GM13977 (cell line): Measurements from ENCODE around the gene B4GALNT1.
"Not testable (repeated sequence)": the region's sequence is repeated elsewhere in the genome, so short reads cannot be mapped to it uniquely, and the experiment has no call there.

ENCODE experiments used
- DNase-seq: peaks from one replicate; pipeline ENCODE4 v3.0.0; 2012; ENCODE audit warnings: low spot score
- CTCF ChIP-seq: IDR thresholded peaks from 2 replicates; pipeline ENCODE4 v1.5.1; 2012; ENCODE audit warnings: mild to moderate bottlenecking, control low read depth; ENCODE audit not compliant: insufficient read depth; ENCODE audit errors: extremely low read depth, missing control alignments
- in situ Hi-C: fragments of 300-500 bp; cut with MboI; formaldehyde crosslinking; loops from one replicate; pipeline ENCODE4 v1.12.0; 2022; ENCODE audit warnings: low sequenced_read_pairs, low pct_unique_long_range_greater_than_20kb, mixed read lengths, inconsistent platforms; ENCODE audit not compliant: unreplicated experiment

The B4GALNT1 gene

GRCh38 chr12:57661376-57661775, 28.4 kb upstream of the B4GALNT1 start:
- TF ChIP-seq CTCF: no peak
- in situ Hi-C loops: no loop called here
- no peak for DNase-seq

- no peak for DNase-seq
- in situ Hi-C loops: no loop called here
- no peak for TF ChIP-seq CTCF
Measured at GRCh38 chr12:57658890-57659289, 25.9 kb upstream of the B4GALNT1 start.

GRCh38 chr12:57657744-57658143, 24.7 kb upstream of the B4GALNT1 start:
- DNase-seq: no peak
- no peak for TF ChIP-seq CTCF
- in situ Hi-C loops: no loop called here

GRCh38 chr12:57656408-57656807, 23.4 kb upstream of the B4GALNT1 start:
- in situ Hi-C loops: not testable (repeated sequence)

GRCh38 chr12:57655541-57656240, 22.7 kb upstream of the B4GALNT1 start:
- in situ Hi-C loops: no loop called here

More at GRCh38 chr12:57656408-57656807, 23.4 kb upstream of the B4GALNT1 start:
- not testable (repeated sequence) for DNase-seq

GRCh38 chr12:57654042-57654441, 21.0 kb upstream of the B4GALNT1 start:
- in situ Hi-C loops: no loop called here
- no peak for DNase-seq
- TF ChIP-seq CTCF: no peak

More at GRCh38 chr12:57655541-57656240, 22.7 kb upstream of the B4GALNT1 start:
- TF ChIP-seq CTCF: no peak
- no peak for DNase-seq

- DNase-seq, in situ Hi-C loops: not testable (repeated sequence)
Measured at GRCh38 chr12:57646659-57647049, 13.7 kb upstream of the B4GALNT1 start.

- DNase-seq: not testable (repeated sequence)
Measured at GRCh38 chr12:57645990-57646658, 13.1 kb upstream of the B4GALNT1 start.

More at GRCh38 chr12:57645990-57646658, 13.1 kb upstream of the B4GALNT1 start:
- in situ Hi-C loops: not testable (repeated sequence)
